SK-N-SH treated with all-trans-retinoic acid at 6 μM for 48 hours (cell line): ENCODE measurements around the gene MTCL3.

Experiments
- ATAC-seq: fragments of 200-7000 bp; cut with Tn5 transposase; 3 replicates; pipeline ENCODE4 v1.9.1; 2020; ENCODE audit warnings: mild to moderate bottlenecking, moderate library complexity
- ARNTL ChIP-seq: fragments of 450-650 bp; formaldehyde crosslinking; IDR thresholded peaks from 2 replicates; pipeline ENCODE4 v1.5.0; 2020; ENCODE audit warnings: low read depth, mild to moderate bottlenecking, moderate library complexity, borderline replicate concordance
- BACH2 ChIP-seq: fragments of 250-450 bp; sonication (Bioruptor Pico); IDR thresholded peaks from 2 replicates; pipeline ENCODE4 v1.9.0; 2021; ENCODE audit warnings: mild to moderate bottlenecking, borderline replicate concordance
- CREB5 ChIP-seq: fragments of 250-450 bp; sonication (Bioruptor Pico); IDR thresholded peaks from 2 replicates; pipeline ENCODE4 v1.5.1; 2020; ENCODE audit warnings: low read depth, mild to moderate bottlenecking, moderate library complexity
- CSDC2 ChIP-seq: fragments of 250-450 bp; sonication (Bioruptor Pico); IDR thresholded peaks from 2 replicates; pipeline ENCODE4 v1.5.0; 2020; ENCODE audit warnings: mild to moderate bottlenecking, moderate library complexity
- ESRRG ChIP-seq: fragments of 250-450 bp; sonication (Bioruptor Pico); IDR thresholded peaks from 2 replicates; pipeline ENCODE4 v1.6.1; 2021; ENCODE audit warnings: mild to moderate bottlenecking
- GLIS3 ChIP-seq: fragments of 250-450 bp; sonication (Bioruptor Pico); IDR thresholded peaks from 2 replicates; pipeline ENCODE4 v1.5.0; 2020; ENCODE audit warnings: mild to moderate bottlenecking, moderate library complexity
- ISL1 ChIP-seq: fragments of 250-450 bp; sonication (Bioruptor Pico); IDR thresholded peaks from 2 replicates; pipeline ENCODE4 v2.1.2; 2022; ENCODE audit warnings: mild to moderate bottlenecking, moderate library complexity
- OSR1 ChIP-seq: fragments of 250-450 bp; sonication (Bioruptor Pico); IDR thresholded peaks from 2 replicates; pipeline ENCODE4 v1.8.0; 2022; ENCODE audit warnings: moderate library complexity, mild to moderate bottlenecking, inconsistent platforms
- PATZ1 ChIP-seq: fragments of 250-450 bp; sonication (Bioruptor Pico); IDR thresholded peaks from 2 replicates; pipeline ENCODE4 v1.8.0; 2020; ENCODE audit warnings: mild to moderate bottlenecking, moderate library complexity, borderline replicate concordance
- POU6F1 ChIP-seq: fragments of 250-450 bp; sonication (Bioruptor Pico); IDR thresholded peaks from 2 replicates; pipeline ENCODE4 v1.8.0; 2021; ENCODE audit warnings: low read depth, mild to moderate bottlenecking, moderate library complexity, borderline replicate concordance
- PPARA ChIP-seq: fragments of 250-450 bp; sonication (Bioruptor Pico); IDR thresholded peaks from 2 replicates; pipeline ENCODE4 v1.5.0; 2020; ENCODE audit warnings: mild to moderate bottlenecking, borderline replicate concordance
- SNAI2 ChIP-seq: fragments of 250-450 bp; sonication (Bioruptor Pico); IDR thresholded peaks from 2 replicates; pipeline ENCODE4 v1.5.0; 2020; ENCODE audit warnings: mild to moderate bottlenecking, moderate library complexity
- TCF4 ChIP-seq: fragments of 250-450 bp; sonication (Bioruptor Pico); IDR thresholded peaks from 2 replicates; pipeline ENCODE4 v1.8.0; 2021; ENCODE audit warnings: mild to moderate bottlenecking, moderate library complexity, borderline replicate concordance
- TOX ChIP-seq: fragments of 250-450 bp; sonication (Bioruptor Pico); IDR thresholded peaks from 2 replicates; pipeline ENCODE4 v1.8.0; 2021; ENCODE audit warnings: mild to moderate bottlenecking, moderate library complexity, borderline replicate concordance
- TSHZ2 ChIP-seq: fragments of 250-450 bp; sonication (Bioruptor Pico); IDR thresholded peaks from 2 replicates; pipeline ENCODE4 v1.5.0; 2020; ENCODE audit warnings: mild to moderate bottlenecking, moderate library complexity
- ZC3H10 ChIP-seq: fragments of 250-450 bp; sonication (Bioruptor Pico); IDR thresholded peaks from 2 replicates; pipeline ENCODE4 v1.5.1; 2021; ENCODE audit warnings: mild to moderate bottlenecking, moderate library complexity
- ZFP3 ChIP-seq: fragments of 250-450 bp; sonication (Bioruptor Pico); IDR thresholded peaks from 2 replicates; pipeline ENCODE4 v1.5.0; 2020; ENCODE audit warnings: mild to moderate bottlenecking, moderate library complexity
- ZFP30 ChIP-seq: fragments of 450-650 bp; formaldehyde crosslinking; IDR thresholded peaks from 2 replicates; pipeline ENCODE4 v1.5.0; 2022; ENCODE audit warnings: mild to moderate bottlenecking, moderate library complexity
- ZNF70 ChIP-seq: fragments of 450-650 bp; formaldehyde crosslinking; IDR thresholded peaks from 2 replicates; pipeline ENCODE4 v1.5.0; 2020; ENCODE audit warnings: mild to moderate bottlenecking, moderate library complexity

MTCL3 gene

GRCh38 chr6:127481111-127481510, 38.0 kb downstream of the MTCL3 start (continued):
- no peak for TF ChIP-seq POU6F1 (CRISPR knock-in tag)

- TF ChIP-seq ISL1 (CRISPR knock-in tag) = no peak
- no peak for TF ChIP-seq TOX (CRISPR knock-in tag)
- no peak for TF ChIP-seq TSHZ2 (CRISPR knock-in tag)
- TF ChIP-seq OSR1 (CRISPR knock-in tag) = no peak
- no peak for TF ChIP-seq PATZ1 (CRISPR knock-in tag)
- TF ChIP-seq ESRRG (CRISPR knock-in tag) = no peak
- no peak for TF ChIP-seq ZFP30 (CRISPR knock-in tag)
- TF ChIP-seq PPARA (CRISPR knock-in tag) = no peak
- no peak for TF ChIP-seq TCF4 (CRISPR knock-in tag)
- TF ChIP-seq ZC3H10 (CRISPR knock-in tag) = no peak
- no peak for TF ChIP-seq SNAI2 (CRISPR knock-in tag)
- no peak for TF ChIP-seq CREB5 (CRISPR knock-in tag)
- no peak for TF ChIP-seq BACH2
- TF ChIP-seq POU6F1 (CRISPR knock-in tag) = no peak
- no peak for TF ChIP-seq GLIS3 (CRISPR knock-in tag)
- TF ChIP-seq ZNF70 (CRISPR knock-in tag) = no peak
- ATAC-seq = no peak
Observed at GRCh38 chr6:127477658-127478057, 41.5 kb downstream of the MTCL3 start.

GRCh38 chr6:127475823-127476176, 43.3 kb downstream of the MTCL3 start:
- TF ChIP-seq TSHZ2 (CRISPR knock-in tag) (no peak), ESRRG (CRISPR knock-in tag) (no peak), CREB5 (CRISPR knock-in tag) (no peak), ZFP3 (CRISPR knock-in tag) (no peak), ARNTL (CRISPR knock-in tag) (no peak), BACH2 (no peak), TOX (CRISPR knock-in tag) (no peak), PPARA (CRISPR knock-in tag) (no peak), CSDC2 (CRISPR knock-in tag) (no peak), ZFP30 (CRISPR knock-in tag) (no peak), GLIS3 (CRISPR knock-in tag) (no peak), POU6F1 (CRISPR knock-in tag) (no peak)
- no peak for ATAC-seq
